GM21825 (cell line): ENCODE measurements around the gene SLC9B1.
A peak's percentile ranks its signal among the peaks of the same experiment; 100 is the strongest.
"Not testable (repeated sequence)": the region's sequence is repeated elsewhere in the genome, so short reads cannot be mapped to it uniquely, and the experiment has no call there.

Experiments
- ATAC-seq: cut with Tn5 transposase; IDR thresholded peaks from one replicate; pipeline ENCODE4 v1.9.1; 2021; ENCODE audit warnings: mild to moderate bottlenecking, moderate library complexity; ENCODE audit not compliant: unreplicated experiment

SLC9B1 gene

DNA sequence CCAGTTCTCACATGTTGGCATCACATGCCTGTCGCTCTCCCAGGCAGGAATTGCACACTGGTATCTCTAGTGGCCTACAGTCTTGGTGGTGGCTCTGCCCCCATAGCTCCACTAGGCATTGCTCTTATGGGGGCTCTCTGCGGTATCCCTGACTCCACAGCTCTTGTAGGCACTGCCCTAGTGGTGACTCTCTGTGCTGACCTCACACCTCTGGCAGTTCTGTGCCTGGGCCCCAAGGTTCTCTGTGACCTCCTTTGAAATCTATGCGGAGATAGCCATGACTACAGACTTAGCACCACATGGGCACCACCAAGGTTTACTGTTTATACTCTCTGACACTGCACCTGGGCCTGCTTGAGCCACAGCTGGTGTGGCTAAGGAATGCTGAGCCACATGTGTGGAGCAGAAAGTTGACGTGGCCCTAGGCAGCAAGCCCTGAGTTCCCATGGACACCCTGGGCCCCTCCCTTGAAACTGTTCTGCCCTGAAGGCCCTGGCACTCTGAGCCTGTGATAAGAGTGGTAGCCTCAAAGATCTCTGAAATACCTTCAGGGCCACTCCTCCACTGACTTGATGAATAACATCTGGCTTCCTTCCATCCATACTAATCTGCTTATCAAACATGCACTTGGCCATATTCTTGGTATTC, 8.0 kb downstream of the SLC9B1 start:
- no peak for ATAC-seq

DNA sequence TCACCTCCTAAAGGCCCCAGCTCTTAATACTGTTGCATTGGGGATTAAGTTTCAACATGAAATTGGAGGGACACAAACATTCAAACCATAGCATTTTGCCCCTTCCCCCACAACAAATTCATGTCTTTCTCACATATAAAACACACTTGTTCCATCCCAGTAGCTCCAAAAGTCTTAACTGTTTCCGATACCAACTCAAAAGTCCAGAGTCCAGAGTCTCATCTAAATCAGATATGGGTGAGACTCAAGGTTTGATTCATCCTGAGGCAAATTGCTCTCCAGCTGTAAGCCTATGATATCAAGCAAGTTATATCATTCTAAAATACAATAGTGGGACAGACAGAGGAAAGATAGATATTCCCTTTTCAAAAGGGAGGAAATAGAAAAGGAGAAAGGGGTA, 8.7 kb downstream of the SLC9B1 start:
- no peak for ATAC-seq

- ATAC-seq = peak; percentile 79
These were observed 10.4 kb downstream of the SLC9B1 start for GRCh38 chr4:103008875-103009729.

DNA sequence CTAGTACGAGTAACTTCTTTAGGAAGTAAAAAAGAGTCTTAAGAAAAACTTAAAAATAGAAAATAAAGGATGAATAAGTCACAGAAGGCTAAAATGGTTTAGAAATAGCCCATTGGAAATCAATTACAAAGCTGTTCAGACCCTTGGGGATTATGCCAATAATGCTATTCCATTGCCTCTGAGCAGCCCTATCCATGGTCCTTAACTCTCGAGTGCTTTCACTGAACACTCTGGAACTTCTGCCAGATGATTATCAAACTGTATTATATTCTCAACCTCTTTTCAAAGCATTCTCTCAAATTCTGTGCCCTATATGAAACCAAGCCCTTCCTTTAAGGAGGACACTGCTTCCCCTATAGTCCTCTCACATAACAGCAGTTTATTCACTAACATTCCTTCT, 17.0 kb downstream of the SLC9B1 start:
- ATAC-seq = no peak

DNA sequence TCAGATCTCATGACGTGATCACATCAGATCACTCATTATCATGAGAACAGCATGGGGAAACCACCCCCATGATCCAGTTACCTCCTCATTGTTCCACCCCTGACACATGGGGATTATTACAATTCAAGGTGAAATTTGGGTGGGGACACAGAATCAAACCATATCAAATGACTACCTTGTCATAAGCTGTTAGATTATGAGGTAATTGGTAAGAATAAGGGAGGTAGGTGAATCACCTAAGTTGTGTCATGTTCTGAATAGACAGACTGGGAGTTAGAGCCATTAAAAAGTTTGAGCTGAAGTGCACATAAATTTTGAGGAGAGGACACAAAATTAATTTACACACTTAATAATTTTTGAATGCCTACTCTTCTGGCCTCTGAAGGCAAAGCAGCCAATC, 24.7 kb downstream of the SLC9B1 start:
- ATAC-seq = no peak

GRCh38 chr4:102993985-102994384, 25.5 kb downstream of the SLC9B1 start:
- ATAC-seq = not testable (repeated sequence)

DNA sequence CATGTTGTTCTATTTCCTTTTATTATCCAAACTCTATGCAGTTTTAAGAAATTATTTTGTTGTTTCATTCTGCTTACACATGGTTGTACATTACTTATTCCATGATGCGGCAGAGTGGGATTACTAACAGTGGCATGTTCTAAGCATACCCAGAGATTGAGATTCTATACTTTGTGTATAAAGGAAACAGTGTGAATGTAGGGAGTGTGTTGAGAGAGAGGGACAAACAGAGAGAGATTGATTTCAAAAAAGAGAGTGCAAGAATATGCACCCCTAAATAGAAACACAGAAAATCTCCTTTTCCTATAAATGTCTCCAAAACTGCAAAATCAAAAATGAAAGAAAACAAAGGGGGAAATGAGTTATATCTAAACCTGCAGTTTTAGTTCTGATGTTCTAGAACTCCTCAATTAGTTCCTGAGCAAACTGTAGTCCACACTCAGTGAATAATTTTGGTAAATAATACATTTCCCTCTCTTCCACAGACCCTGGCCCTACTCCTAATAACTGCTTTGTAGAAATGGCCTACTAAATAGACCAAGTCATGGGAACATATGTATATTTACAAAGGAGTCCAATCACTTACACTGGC, 31.0 kb downstream of the SLC9B1 start:
- ATAC-seq = no peak

DNA sequence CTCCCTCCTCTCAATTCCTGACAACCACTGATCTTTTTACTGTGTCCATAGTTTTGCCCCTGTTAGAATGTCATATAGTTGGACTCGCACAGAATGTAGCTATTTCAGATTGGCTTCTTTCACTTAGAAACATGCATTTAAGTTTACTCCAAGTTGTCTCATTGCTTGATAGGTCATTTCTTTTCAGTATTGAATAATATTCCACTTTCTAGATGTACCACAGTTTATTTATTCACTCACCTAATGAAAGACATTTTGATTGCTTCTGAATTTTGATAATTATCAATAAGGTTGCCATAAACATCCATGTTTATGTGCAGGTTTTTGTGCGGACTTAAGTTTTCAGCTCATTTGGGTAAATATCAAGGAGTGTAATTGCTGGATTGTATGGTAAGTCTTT, 38.5 kb downstream of the SLC9B1 start:
- no peak for ATAC-seq

GRCh38 chr4:102961813-102962212, 57.7 kb downstream of the SLC9B1 start:
- ATAC-seq = not testable (repeated sequence)

DNA sequence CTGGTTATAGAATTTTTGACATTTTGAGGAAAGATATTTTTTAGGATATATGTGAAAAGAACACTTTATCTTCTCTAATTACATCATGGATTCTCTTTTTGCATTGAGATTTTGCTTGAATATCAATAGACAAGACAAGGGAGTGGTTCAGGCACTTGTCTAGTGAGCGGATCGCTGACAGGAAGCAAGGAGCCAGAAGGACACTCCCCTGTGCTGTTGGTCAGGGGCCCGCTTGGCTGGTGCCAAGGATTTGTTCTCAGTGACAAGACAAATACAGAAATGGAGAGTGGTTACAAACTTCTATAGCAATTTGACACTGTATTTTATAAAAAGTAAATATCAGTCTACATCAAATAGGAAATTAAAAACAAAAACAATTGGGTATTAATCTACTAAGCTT, 60.0 kb downstream of the SLC9B1 start:
- no peak for ATAC-seq

- ATAC-seq = no peak
These were observed 74.4 kb downstream of the SLC9B1 start for GRCh38 chr4:102945066-102945465.

- ATAC-seq = not testable (repeated sequence)
These were observed 81.4 kb downstream of the SLC9B1 start for GRCh38 chr4:102938063-102938462.

DNA sequence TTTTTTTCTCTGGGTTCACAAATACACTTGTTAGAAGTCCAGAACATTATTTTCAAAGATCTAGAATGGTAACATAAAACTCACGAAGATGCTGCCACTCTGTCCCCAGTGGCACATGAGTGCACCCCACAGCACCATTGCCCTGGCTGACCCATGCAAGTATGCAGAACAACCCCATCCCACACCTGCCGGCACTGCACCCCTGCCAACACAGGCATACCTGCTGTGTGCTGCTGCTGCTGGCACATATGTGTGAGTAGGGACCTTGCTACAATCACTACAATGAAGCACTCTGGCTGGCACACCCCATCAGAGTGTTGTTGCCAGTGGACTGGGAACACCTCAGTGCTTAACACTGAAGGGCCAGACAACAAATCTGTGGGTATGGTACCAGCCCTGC, 83.8 kb downstream of the SLC9B1 start:
- ATAC-seq = no peak

DNA sequence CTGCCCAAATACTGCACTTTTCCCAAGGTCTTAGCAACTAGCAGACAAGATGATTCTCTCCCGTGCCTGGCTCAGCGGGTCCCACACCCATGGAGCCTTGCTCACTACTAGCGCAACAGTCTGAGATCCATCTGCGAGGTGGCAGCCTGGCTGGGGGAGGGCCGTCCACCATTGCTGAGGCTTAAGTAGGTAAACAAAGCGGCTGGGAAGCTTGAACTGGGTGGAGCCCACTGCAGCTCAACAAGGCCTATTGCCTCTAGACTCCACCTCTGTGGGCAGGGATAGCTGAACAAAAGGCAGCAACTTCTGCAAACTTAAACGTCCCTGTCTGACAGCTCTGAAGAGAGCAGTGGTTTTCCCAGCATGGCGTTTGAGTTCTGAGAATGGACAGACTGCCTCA, 99.8 kb downstream of the SLC9B1 start:
- ATAC-seq = not testable (repeated sequence)

DNA sequence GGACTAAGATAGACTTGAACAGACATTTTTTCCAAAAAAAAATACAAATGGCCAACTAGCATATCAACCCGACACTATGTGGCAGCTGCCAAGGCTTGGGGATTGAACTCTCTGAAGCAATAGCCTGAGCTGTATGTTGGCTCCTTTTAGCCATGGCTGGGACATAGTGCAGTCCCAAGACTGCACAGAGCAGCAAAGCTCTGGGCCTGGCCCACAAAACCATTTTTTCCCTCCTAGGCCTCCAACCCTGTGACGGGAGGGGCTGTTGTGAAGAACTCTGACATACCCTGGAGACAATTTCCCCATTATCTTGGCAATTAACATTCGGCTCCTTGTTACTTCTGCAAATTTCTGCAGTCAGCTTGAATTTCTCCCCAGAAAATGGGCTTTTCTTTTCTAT, 100.6 kb downstream of the SLC9B1 start:
- no peak for ATAC-seq

DNA sequence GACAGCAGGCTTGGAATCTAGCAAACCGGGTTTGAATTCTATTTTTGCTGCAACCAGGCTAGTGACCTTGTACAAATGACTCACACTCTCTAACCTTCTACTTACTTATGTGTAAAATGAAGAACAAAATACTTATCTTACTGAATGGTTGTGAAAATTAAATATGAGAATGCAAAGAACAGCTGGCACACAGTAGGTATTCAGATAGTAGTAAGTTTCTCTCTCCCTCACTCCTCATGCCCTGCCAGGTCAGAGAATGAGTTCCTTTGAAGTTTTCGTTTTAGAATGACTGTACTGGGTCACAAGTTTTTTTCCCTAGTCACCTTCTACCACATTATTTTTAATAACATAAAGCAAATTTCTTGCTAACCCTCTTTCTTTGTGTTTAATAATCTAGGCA, 117.7 kb downstream of the SLC9B1 start:
- ATAC-seq = no peak

- ATAC-seq = not testable (repeated sequence)
These were observed 121.9 kb downstream of the SLC9B1 start for GRCh38 chr4:102897610-102898009.

DNA sequence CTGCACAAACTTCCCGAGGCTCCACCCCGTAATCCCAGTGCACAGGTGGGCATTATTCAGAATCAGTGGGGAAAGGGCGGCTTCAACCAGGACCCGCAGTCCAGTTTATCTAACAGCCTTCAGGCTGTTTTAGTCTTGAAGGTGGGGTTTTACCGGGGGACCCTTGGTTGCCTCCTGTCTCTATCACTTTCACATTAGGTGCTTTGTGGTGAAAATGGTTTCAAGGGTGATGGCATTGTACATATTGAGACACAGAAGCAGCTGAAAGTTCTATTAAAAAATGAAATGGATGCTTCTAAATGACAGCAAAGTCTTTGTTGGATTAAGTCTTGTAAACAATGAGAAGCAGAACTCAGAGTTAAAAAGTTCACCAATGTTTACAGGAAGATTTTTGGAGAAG, 123.0 kb downstream of the SLC9B1 start:
- ATAC-seq = not testable (repeated sequence)

GRCh38 chr4:102889866-102890265, 129.6 kb downstream of the SLC9B1 start:
- ATAC-seq = not testable (repeated sequence)

- not testable (repeated sequence) for ATAC-seq
These were observed 130.9 kb downstream of the SLC9B1 start for GRCh38 chr4:102888570-102888969.

DNA sequence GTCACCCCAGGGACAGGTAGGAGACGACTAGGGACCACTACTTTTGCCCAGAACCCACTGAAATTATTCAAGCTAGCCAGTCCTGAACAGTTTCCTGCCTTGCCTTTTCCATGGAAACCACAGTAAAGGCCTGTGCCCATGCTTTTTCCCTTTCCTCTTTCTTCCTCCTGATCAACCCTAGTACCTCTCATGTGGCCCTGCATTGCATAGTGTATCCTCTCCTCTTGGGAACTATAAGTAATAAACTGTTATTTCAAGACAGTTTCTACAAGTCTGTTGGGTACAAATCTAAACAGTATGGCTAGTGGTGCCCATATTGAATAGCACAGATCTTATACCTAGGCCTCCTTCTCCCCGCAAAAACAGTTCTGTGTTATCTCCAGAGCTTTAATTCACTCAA, 136.2 kb downstream of the SLC9B1 start:
- no peak for ATAC-seq

GRCh38 chr4:102881343-102881742, 138.2 kb downstream of the SLC9B1 start:
- no peak for ATAC-seq
